HG03103 (cell line): ENCODE results near the gene QRICH2.
"Not testable (repeated sequence)": the region's sequence is repeated elsewhere in the genome, so short reads cannot be mapped to it uniquely, and the experiment has no call there.

Source experiments
- ATAC-seq: cut with Tn5 transposase; IDR thresholded peaks from one replicate; pipeline ENCODE4 v1.9.1; 2021; ENCODE audit warnings: low read depth; ENCODE audit not compliant: unreplicated experiment

QRICH2 gene

GRCh38 chr17:76268015-76268749 is 39.9 kb downstream of the QRICH2 start:
- no peak for ATAC-seq

- not testable (repeated sequence) for ATAC-seq
Observed at GRCh38 chr17:76267581-76268001, 40.5 kb downstream of the QRICH2 start.

GRCh38 chr17:76267051-76267576 is 41.0 kb downstream of the QRICH2 start:
- no peak for ATAC-seq

- no peak for ATAC-seq
Observed at GRCh38 chr17:76266244-76266938, 41.7 kb downstream of the QRICH2 start.

GRCh38 chr17:76265624-76266243 is 42.3 kb downstream of the QRICH2 start:
- ATAC-seq, result no peak

- ATAC-seq, result peak; percentile 69
Observed at GRCh38 chr17:76264755-76265623, 43.1 kb downstream of the QRICH2 start, which contains the start of gene UBALD2. Gene UBALD2 (plus strand): TSS chr17:76265348. CDS start chr17:76265506, 158 bp downstream.

- no peak for ATAC-seq
Observed at GRCh38 chr17:76264425-76264754, 43.7 kb downstream of the QRICH2 start.

- no peak for ATAC-seq
Observed at GRCh38 chr17:76263896-76264295, 44.2 kb downstream of the QRICH2 start.

- ATAC-seq, result no peak
Observed at GRCh38 chr17:76262732-76263344, 45.2 kb downstream of the QRICH2 start.

GRCh38 chr17:76261421-76262215 is 46.5 kb downstream of the QRICH2 start:
- ATAC-seq, result no peak

- ATAC-seq, result no peak
Observed at GRCh38 chr17:76260669-76261068, 47.4 kb downstream of the QRICH2 start.

- no peak for ATAC-seq
Observed at GRCh38 chr17:76260220-76260619, 47.9 kb downstream of the QRICH2 start.

GRCh38 chr17:76256430-76257050 is 51.5 kb downstream of the QRICH2 start:
- ATAC-seq, result not testable (repeated sequence)

GRCh38 chr17:76255801-76256429 is 52.2 kb downstream of the QRICH2 start:
- ATAC-seq, result no peak

- ATAC-seq, result no peak
Observed at GRCh38 chr17:76254275-76254674, 53.8 kb downstream of the QRICH2 start.

- no peak for ATAC-seq
Observed at GRCh38 chr17:76253841-76254240, 54.2 kb downstream of the QRICH2 start.

GRCh38 chr17:76252967-76253766 is 54.9 kb downstream of the QRICH2 start:
- ATAC-seq, result not testable (repeated sequence)
